HG03064 (cell line): Measurements from ENCODE around the gene CARD19.

Experiments
- ATAC-seq: cut with Tn5 transposase; IDR thresholded peaks from one replicate; pipeline ENCODE4 v1.9.1; 2021; ENCODE audit warnings: low read depth; ENCODE audit not compliant: unreplicated experiment

CARD19 gene

GRCh38 chr9:93149361-93149760, 53.3 kb downstream of the CARD19 start:
- ATAC-seq, result no peak

DNA sequence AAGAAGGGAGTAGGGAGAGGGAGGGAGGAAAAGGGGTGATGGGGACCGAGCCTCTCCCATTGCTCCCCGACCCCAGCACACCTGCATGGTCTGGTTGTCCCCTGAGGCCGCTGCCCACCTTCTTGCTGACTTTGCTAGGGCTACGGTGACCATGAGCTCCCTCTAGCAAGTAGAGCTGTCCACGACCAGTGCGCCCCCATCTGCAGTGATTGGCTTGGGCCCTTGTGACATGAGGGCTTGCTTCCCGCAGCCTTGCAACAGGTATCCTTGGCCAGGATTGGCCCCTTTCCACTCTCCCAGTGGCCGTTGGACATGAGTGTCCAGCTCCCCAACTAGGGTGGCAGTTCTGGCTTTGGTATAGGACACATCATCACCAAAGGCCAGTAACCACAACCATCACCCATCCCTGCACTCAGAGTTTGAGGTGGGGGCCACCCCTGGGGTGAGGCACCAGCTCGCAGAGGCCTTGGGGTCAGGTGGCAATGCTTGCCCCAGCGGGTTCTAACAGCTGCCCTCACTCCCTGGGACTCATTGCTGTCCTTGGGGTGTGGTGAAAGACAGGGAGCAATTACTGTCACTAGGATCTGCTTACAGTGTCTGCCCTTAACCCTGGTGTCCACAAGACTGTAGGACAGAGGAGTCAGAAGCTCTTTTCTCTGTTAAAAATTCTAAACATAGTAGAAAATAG, 55.2 kb downstream of the CARD19 start:
- ATAC-seq, result no peak

DNA sequence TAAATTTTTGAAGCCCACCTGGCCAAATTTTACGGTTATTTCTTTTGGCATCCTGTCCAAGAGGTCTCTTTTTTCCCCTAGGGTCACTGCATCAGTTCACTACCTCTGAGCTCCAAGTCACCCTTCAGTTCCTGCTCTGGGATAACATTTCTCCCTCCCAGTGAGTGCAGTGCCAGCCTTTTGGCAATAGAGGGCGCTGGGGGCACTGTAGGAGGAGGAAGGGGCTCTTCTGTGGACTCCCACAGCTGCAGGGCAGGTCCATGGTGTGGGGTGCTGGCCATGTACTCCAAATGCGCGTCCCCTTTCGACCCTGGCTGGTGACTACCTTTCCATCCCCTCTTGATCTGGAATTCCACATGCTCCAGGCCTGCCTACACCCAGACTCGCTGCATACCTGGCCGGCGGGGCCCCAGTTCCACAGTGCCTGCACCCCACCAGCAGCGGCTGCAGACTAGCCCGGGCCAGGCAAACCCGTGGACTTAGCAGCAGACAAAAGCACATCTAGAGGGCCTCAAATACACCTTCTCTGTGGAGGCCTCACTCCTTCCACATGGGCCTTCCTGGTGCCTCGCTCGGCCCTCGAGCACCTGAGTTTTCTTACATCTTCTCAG, 58.4 kb downstream of the CARD19 start:
- no peak for ATAC-seq

GRCh38 chr9:93155716-93156474, 59.9 kb downstream of the CARD19 start:
- no peak for ATAC-seq

- no peak for ATAC-seq
Observed at GRCh38 chr9:93156475-93157008, 60.5 kb downstream of the CARD19 start.

DNA sequence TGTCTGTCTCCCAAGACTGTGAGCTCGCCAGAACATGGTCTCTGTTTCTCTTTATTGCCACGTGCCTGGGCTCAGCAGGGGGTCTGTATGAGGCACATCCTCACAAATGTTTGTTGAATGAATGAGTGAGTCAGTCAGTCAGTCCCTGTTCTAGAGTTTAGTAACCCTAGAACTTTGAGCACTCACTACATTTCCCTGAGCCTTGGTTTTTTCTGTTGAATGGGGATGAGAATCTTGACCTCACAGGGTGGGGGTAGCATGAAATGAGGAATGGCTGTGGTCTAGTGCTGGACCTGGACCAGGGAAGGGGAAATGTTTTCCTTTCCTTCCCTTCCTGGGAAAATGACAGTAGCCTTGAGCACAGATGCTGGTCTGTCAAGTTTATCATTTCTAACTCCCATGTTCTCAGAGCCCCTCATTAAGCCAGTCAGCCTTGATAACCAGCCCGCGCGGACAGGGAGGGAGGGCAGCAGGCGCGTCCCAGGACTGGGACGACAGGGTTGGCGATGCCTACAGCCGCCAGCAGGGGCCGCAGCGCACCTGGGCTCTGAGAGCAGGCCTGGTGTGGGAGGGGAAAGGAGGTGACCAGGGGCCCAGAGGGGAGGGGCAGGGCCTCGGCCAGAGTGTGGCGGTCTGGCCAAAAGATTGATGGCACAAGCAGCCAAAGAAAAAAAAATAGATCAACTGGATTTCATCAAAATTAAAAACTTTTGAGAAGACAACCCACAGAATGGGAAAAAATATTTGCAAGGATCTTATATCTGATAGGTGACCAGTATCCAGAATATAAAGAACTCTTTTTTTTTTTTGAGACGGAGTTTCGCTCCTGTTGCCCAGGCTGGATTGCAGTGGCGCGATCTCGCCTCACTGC, 63.8 kb downstream of the CARD19 start:
- ATAC-seq, result peak; percentile 81

DNA sequence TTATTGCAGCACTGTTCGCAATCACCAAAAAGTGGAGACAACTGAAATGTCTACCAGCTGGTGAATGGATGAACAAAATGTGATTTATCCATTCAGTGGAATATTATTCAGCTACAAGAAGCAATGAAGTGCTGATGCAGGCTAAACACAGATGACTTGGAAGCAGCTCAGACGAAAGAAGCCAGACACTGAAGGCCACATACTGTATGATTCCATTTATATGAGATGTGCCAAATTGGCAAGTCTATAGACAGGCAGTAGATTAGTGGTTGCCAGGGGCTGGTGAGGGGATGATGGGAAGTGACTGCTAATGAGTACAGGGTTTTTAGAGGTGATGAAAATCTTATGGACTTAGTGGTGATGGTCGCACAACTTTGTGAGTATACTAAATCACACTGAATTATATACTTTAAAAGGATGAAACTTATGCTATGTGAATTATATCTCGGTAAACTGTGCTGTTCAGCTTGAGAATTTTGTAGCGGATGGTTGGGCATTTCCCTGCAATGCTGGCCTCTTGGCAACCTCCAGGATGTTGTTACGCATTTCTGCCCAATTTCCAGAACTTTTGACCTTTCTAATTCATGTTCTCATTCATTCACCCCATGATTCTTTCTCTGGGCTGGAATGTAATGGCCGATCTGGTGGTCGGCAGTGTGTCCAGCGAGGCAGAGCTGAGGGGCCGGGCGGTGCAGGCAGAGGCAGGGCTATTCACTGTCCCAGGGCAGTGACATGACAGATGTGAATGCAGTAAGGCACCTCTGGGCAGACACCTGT, 66.0 kb downstream of the CARD19 start:
- no peak for ATAC-seq
